22Rv1 (cell line): ENCODE results near the gene ISLR2.
"Not testable (repeated sequence)": the region's sequence is repeated elsewhere in the genome, so short reads cannot be mapped to it uniquely, and the experiment has no call there.

ENCODE experiments used
- H3K27ac ChIP-seq: fragments of 450-650 bp; 2 replicates; pipeline ENCODE4 v1.5.1; 2017
- ZFX ChIP-seq: fragments of 450-650 bp; IDR thresholded peaks from 2 replicates; pipeline ENCODE4 v1.6.1; 2017; ENCODE audit warnings: antibody characterized with exemption, borderline replicate concordance
- TF ChIP-seq, protein P1 (sequence below): fragments of 450-650 bp; IDR thresholded peaks from 2 replicates; pipeline ENCODE4 v1.5.1; 2017; ENCODE audit warnings: mild to moderate bottlenecking

Gene ISLR2, protein sequence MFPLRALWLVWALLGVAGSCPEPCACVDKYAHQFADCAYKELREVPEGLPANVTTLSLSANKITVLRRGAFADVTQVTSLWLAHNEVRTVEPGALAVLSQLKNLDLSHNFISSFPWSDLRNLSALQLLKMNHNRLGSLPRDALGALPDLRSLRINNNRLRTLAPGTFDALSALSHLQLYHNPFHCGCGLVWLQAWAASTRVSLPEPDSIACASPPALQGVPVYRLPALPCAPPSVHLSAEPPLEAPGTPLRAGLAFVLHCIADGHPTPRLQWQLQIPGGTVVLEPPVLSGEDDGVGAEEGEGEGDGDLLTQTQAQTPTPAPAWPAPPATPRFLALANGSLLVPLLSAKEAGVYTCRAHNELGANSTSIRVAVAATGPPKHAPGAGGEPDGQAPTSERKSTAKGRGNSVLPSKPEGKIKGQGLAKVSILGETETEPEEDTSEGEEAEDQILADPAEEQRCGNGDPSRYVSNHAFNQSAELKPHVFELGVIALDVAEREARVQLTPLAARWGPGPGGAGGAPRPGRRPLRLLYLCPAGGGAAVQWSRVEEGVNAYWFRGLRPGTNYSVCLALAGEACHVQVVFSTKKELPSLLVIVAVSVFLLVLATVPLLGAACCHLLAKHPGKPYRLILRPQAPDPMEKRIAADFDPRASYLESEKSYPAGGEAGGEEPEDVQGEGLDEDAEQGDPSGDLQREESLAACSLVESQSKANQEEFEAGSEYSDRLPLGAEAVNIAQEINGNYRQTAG

DNA sequence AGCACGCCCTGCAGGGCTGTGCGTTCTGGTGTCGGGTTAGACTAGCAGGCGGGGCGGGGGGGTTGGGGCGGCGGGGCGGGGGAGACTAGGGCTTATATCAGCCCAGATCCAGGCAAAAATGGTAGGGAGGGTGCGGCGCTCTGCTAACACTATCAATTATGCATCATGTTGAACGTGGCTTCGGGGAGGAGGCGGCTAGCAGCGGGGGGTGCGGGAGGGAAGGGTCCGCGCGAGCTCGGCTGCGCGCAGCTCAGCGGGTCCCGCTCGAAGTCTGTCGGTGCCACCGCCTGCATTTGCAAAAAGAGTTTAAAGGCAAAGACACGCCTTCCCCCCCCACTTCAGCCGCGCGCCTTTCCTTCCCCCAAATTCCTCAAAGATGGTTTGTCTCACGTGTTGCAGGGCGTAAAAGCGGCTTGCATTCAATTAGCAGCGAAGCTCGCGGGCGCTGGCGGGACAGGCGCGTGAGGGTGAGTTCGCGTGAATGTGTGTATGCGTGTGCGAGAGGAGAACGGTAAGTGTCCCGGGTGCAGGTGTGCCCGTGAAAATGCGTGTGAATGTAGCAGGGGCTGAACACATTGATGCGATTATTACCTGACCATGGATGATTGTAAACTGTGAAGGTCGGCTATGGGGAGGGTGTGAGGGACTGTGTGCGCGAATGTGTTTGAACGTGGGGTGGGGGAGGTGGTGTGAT is at the start of gene ISLR2:
ISLR2 (plus strand) TSS at position 432 of the 694 bp plus-strand sequence. CDS start 2,169 bp downstream, outside the sequence.
- H3K27ac ChIP-seq, result no peak within 1 kb of the TSS
- TF ChIP-seq ZFX, result no peak
- TF ChIP-seq, protein P1, sequence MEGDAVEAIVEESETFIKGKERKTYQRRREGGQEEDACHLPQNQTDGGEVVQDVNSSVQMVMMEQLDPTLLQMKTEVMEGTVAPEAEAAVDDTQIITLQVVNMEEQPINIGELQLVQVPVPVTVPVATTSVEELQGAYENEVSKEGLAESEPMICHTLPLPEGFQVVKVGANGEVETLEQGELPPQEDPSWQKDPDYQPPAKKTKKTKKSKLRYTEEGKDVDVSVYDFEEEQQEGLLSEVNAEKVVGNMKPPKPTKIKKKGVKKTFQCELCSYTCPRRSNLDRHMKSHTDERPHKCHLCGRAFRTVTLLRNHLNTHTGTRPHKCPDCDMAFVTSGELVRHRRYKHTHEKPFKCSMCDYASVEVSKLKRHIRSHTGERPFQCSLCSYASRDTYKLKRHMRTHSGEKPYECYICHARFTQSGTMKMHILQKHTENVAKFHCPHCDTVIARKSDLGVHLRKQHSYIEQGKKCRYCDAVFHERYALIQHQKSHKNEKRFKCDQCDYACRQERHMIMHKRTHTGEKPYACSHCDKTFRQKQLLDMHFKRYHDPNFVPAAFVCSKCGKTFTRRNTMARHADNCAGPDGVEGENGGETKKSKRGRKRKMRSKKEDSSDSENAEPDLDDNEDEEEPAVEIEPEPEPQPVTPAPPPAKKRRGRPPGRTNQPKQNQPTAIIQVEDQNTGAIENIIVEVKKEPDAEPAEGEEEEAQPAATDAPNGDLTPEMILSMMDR, result no peak

DNA sequence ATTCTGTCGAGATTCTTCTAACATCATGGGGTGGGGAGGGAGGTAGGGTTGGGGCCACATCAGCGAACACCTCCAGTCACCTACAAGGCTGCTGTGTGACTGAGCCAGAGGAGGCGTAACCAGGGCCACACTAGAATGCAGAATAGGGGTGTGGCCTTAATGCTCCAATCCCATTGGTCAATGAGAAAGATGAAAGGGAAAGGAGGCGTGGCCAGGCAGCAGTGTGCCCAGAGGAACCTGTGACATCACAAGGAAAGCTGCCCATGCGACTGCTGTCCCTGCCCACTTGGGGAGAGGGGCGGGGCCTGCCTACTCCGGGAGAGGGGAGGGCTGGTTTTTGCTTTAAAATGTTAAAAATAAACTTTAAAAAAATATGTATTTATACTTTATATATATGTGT is 47.9 kb upstream of the ISLR2 start, which contains the start of gene GOLGA6A:
GOLGA6A (minus strand) TSS at position 101 of the 400 bp plus-strand sequence; CDS start at position 60, 41 bp downstream.
- H3K27ac ChIP-seq, result not testable (repeated sequence)

DNA sequence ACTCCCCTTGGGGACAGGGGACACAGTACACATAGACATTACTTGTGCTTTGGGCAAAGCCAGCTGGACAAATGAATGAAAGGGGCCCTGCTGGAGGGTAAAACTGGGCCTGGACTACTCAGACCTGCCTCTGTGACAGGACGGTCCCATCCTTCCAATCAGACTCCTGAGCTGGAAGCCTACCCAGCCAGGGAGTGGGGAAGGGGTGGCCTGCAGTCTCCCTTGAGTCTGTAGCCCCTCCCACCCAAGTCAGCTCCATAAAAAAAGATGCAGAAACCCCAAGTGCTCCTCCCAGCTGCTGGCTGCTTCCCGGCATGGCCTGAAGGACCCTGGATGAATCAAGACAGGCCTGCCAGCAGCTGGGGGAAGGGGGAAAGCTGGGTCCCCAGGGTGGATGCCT is 35.8 kb upstream of the ISLR2 start:
- H3K27ac ChIP-seq, result not testable (repeated sequence)

DNA sequence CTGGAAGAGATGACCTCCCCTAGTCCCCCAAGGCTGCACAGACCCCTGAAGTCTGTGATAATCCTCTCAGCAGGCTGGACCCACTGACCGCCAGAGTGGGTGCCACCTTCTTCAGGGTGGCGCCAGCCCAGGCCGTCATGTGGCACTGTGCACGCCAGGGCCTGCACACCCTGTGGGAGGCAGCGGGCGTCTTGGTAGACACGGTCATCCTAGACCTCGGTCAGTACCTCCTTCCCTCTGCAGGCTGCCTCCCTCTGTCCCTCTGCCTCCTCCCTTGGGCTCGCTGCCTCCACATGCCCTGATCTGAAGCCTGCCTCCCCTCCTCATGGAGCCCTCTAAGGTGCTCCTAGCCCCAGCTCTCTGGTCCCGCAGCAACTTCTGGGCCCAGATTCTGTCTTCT is 34.8 kb upstream of the ISLR2 start:
- H3K27ac ChIP-seq, result not testable (repeated sequence)

DNA sequence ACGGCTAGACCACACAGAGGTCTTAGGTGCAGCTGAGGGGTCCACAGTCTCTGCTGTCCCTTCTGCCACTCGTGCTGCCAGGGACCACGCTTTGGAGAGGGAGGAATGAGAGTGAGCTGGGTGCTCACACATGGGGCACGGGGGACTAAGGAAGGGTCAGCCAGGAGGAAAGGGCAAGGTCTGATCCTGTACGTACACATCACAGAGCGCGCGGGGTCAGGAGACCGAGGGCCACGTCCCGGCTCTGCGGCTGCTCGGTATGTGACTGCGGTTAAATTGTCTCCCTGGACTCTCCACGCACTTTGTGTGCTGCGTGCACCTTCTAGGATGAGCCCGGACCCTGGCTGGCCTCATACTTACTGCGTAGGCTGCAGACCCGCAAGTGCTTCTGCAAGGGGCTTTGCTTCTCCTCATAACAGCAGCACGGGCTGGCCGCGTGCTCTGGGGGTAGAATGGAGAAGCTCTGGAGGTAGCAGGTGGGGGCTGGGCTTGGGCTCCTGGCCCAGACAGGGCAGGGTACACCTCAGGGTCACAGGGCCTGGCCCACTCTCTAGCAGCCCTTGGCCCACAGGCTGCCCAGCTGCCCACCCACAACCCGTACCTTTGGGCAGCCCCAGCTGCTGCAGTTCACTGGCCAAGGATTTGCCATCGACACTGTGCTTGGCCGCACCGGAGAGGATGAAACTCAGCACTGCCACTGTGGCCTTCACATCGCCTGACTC is 33.5 kb upstream of the ISLR2 start:
- not testable (repeated sequence) for H3K27ac ChIP-seq

DNA sequence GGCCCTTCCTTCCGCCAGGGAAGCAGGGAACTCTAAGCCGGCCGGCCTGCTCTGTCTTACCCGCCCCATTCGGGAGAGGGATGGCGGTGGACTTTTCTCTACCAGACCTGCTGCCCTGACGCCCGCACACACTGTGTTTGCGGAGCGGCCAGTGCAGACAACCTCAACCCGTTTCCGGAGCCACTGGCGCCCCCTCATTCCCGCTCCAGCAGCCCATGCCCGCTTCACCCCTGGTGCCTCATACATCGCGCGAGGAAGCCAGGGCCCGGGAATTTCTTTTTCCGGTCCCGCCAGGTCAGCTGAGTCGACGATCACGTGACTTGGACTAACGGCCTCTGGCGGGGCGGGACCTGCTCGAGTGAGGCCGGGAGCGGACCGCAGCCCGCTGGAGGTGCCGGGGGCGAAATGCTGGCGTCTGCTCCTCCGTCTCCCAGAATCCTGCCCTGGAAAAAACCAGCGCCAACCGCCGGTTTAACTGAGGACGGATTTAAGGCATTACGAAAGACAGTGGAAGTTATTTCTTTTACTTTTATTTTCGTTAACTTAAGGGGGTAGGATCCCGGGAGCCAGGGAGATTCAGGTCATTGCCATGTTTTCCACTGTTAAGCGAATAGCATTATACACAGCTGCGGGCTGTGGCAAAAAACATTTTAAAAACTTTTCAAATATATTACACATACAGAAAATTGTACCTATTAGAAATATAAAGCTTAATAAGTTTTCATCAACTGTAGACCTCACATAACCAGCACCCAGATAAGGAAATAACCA is 30.2 kb upstream of the ISLR2 start:
- not testable (repeated sequence) for H3K27ac ChIP-seq

DNA sequence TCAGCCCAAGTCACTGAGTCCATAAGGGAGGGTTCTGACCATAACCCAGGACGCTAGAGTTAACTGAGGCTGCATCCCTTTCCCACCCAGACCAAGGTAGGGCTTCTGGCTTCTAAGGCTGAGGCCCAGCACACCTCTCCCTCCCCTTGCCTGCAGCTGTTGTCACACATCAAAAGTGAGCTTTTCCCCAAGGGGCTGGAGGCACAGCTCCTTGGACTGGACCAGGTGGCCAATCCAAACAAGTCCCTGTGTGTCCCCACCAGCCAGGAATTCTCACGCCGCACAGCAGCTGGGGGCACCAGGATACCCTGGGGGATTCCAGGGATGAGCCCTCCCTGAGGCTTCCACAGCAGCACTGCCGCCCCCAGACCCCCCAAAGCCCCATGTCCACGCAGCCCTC is 22.3 kb upstream of the ISLR2 start:
- TF ChIP-seq, protein P1, result no peak
- no peak for TF ChIP-seq ZFX

DNA sequence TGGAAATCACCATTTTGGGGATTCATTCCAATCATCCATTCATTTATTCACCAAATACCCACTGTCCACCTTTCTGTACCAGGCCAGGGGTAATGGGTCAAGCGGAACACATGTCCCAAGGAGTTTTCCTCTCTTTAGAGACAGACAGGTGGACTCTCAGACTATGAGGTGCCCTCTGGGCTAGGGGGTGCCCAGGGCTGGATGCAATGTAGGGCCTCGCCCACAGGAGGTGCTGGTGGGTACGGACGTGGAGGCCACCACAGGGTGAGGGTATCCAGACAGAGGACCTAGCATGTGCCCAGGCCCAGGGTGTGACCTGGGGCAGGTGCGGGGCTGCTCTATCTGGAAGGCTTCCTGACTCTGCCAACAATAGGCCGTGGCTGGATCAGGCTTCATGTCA is 21.8 kb upstream of the ISLR2 start:
- TF ChIP-seq, protein P1, result peak; percentile 18; the same call in 1 of the 2 replicates
- not testable (repeated sequence) for H3K27ac ChIP-seq

More for the DNA sequence above, 22.3 kb upstream of the ISLR2 start:
- no peak overlapping the region for H3K27ac ChIP-seq

DNA sequence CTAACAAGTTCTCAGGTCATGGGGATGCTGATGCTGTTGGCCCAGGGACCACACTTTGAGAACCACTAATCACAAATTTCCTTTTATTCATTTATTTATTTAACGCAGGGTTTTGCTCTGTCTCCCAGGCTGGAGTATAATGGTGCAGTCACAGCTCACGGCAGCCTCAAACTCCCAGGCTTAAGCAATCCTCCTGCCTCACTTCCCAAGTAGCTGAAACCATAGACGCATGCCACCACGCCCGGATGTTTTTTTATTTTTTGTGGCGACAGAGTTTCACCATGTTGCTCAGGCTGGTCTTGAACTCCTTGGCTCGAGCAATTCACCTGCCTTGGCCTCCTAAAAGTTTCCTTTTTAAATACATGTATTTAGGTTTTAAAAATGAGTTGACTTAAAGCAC is 20.7 kb upstream of the ISLR2 start:
- TF ChIP-seq, protein P1, result no peak
- TF ChIP-seq ZFX, result no peak
- no peak overlapping the region for H3K27ac ChIP-seq
